Activated CD4-positive, alpha-beta T cell treated with anti-CD3 and anti-CD28 coated beads, Interleukin-2, amount 50 U/mL, for 4 hours (primary cell): ENCODE results near the gene POLDIP2.
A peak's percentile ranks its signal among the peaks of the same experiment; 100 is the strongest.

Experiments
- DNase-seq, 2 experiments: peaks; one replicate each; pipeline ENCODE4 v3.0.0-alpha.2; 2020

POLDIP2 gene, protein sequence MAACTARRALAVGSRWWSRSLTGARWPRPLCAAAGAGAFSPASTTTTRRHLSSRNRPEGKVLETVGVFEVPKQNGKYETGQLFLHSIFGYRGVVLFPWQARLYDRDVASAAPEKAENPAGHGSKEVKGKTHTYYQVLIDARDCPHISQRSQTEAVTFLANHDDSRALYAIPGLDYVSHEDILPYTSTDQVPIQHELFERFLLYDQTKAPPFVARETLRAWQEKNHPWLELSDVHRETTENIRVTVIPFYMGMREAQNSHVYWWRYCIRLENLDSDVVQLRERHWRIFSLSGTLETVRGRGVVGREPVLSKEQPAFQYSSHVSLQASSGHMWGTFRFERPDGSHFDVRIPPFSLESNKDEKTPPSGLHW

DNA sequence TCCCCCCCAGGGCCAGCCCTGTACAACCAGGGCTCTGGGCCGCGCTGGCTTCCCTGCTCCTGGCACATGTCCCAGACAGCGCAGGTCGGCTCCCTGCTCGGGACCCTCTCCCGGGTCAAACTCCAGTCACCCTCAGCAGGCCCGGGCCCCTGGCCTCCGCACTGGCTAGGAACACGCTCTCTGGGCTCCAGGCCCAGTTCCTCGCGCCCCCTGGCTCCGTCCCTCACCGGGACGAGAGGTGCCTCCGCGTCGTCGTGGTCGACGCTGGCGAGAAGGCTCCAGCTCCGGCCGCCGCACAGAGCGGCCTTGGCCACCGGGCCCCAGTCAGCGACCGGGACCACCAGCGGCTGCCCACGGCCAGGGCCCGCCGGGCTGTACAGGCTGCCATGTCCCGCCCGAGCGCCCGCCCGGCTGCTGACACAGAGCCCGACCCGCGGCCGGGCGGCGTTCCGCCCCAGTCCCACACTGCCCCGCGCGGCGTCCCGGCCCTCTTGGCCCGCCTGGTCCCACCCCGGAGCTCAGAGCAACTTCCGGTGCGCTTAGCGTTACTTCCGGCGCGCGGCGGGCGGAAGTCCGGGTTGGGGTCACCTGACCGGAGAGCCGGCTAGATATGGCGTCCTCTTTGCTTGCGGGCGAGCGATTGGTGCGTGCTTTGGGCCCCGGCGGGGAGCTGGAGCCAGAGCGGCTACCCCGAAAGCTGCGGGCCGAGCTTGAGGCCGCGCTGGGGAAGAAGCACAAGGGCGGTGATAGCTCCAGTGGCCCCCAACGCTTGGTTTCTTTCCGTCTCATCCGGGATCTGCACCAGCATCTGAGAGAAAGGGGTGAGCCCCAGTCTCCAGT is at the start of gene POLDIP2:
Gene POLDIP2 (minus strand): TSS at position 467 of the 840 bp plus-strand sequence. CDS start 79 bp downstream, at position 388.
- DNase-seq = peak; percentile 92 to 94

DNA sequence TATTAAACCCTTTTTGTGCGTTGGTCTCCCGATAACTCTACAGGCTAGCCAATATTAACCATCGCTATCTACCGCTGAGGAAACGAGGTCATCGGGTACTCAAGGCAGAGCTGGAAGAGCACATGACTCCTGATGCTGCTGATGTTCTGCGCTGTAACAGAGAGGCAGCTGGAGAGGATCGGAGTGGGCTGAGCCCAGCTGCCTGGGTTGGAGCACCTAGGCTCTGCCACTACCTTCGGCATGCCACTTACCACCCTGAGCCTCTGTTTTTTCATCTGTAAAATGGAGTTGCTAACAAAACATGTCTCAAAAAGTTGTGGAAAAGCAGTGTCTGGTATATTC is 49.1 kb upstream of the POLDIP2 start:
- no peak for DNase-seq

DNA sequence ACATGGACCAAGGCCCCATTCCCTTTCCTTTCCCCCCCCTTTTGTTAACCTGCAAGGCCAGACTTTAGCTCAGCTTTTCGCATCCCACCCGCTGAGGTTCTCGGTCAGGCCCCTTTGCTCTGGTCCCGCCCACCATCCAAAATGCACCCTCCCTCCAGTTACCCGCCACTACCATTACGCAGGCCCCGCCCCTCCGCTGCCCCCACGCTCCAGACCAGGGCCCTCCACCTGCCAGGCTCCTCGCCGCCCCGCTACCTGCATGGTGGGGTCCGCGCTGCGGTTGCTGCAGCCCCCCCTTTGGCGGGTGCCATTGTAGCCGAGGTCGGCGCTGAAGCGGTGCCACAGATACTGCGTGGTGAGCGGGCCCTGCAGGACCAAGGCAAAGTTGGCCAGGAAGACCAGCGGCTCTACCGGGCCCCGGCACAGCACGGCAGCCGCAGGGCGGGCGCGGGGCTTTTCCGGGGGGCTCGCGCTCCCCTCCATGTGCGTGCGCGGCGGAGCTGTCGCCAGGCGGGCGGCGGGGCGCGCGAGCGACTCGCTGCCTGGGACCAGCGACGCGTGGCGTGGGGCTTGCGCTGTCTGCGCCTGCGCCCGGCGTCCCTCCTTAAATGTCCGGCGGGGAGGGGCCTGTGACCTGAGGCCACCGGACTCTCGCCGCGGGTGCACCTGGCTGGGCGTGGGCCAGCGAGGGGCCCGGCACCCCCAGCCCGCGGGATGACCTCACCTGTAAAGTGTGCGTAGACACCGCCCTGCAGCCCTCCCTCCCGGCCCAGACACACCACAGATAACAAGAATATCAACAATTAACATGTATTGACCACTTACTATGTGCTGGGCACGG is 48.5 kb upstream of the POLDIP2 start, which contains the start of gene SLC46A1:
Gene SLC46A1 (minus strand): TSS at position 581 of the 841 bp plus-strand sequence. CDS start 98 bp downstream, at position 483.
- peak; percentile 31 to 36 for DNase-seq

DNA sequence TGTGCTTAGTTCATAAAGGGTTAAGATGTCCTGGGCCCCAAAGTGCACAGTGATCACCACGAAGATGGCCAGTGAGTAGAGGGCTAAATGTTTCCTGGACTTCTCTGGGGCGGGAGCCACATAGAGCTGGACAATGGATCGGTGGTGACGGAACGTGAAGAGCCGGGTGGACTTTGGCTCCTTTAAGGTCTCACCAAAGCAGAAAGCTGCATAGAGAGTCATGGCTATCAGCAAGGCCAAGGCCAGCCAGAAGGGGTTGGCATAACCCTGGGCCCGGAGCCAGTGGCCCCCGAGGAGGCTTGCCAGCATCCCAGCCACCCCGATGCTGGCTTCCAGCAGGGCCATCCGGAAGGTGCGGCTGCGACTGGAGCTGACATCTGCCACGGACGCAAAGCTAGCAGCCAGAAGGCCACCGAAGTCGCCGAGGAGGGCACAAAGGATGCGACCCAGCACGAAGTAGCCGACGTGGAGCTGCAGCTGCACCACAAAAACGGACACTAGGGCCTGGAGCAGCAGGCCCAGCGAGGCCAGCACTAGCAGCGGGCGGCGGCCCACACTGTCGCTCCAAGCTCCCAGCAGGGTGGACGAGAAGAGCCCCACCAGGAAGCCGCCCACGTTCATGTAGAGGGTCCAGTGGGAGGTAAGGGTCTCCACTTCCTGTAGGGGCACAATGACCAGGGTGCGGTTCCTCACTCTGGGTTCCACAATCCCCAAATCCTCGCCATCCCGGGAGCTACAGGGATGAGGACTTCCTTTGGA is 47.7 kb upstream of the POLDIP2 start:
- no peak for DNase-seq

DNA sequence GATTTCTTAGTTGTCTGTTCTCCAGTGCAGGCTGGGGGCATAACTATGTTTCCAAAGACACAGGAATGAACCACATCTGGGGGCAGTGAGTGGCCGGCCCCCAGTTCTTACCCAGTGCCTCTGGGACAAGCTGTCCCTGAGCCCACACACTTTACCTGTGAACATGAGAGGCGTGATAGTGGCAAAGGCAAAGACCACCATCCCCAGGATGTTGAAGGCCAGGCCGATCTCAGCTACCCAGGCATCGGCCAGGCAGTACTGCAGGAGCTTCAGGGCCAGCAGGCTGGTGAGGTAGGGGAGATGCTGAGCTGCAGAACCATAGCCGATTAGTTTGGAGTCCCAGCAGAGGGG is 47.1 kb upstream of the POLDIP2 start:
- no peak for DNase-seq

DNA sequence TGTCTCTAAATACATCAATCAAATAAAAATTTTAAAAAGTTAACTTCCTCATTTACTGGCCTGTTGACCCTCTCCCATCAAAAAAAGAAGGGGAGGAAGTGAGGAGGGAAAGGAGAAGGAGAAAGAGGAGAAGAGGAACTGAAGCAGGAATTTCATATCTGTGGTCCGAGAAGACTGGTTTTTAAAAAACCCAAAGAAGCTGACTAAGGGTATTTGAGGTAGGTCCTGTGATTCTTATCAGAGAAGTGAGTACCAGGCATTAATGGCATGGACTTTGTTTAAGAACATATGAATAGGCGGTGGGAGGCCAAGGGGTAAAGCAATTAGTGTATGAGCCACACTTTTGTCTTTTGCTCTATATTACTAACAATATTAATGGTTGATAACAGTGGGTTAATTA is 46.7 kb upstream of the POLDIP2 start:
- no peak for DNase-seq

DNA sequence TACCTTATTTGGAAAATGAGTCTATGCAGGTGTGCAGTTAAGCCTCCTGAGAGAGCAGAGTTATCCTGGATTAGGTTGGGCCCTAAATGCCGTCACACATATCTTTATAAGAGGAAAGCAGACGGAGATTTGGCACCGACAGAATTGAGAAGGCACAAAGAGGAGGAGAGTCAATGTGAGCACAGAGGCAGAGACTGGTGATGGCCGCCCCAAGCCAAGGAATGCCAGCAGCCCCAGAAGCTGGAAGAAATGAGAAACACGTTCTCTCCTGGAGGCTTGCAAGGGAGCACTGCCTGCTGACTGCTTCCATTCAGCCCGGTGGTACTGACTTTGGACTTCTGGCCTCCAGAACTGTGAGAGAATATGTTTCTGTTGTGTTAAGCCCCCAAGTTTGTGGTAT is 45.5 kb upstream of the POLDIP2 start:
- DNase-seq = no peak

DNA sequence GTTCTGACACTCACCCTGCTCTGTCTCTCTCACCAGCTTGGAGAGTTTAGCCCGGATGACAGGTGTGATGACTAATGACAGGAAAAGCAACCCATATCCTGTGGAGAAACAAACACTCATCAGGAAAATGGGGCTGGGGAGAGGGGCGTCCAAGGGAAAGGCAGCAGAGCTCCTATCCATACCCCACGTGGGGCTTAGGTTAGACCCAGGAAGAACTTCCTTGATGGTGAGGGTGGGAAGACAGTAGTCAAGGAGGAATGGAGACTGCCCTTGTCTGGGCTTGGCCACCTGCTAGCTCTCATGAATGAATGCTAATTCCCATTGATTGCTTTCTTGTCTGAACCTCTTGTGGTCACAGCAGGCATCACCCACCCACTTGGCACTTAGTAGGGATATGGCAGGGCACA is 44.9 kb upstream of the POLDIP2 start:
- DNase-seq = no peak

DNA sequence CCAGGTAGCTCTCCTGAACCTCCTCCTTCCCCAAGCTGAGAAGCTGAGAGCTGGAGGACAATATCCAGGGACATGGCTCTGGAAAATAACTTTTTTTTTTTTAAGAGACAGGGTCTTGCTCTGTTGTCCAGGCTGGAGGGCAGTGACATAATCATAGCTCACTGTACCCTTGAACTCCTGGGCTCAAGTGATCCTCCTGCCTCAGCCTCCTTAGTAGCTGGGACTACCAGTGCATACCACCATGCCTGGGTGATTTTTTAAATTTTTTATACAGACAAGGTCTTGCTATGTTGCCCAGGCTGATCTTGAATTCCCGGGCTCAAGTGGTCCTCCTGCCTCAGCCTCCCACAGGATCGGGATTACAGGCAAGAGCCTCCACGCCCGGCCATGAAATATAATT is 42.5 kb upstream of the POLDIP2 start:
- no peak for DNase-seq

DNA sequence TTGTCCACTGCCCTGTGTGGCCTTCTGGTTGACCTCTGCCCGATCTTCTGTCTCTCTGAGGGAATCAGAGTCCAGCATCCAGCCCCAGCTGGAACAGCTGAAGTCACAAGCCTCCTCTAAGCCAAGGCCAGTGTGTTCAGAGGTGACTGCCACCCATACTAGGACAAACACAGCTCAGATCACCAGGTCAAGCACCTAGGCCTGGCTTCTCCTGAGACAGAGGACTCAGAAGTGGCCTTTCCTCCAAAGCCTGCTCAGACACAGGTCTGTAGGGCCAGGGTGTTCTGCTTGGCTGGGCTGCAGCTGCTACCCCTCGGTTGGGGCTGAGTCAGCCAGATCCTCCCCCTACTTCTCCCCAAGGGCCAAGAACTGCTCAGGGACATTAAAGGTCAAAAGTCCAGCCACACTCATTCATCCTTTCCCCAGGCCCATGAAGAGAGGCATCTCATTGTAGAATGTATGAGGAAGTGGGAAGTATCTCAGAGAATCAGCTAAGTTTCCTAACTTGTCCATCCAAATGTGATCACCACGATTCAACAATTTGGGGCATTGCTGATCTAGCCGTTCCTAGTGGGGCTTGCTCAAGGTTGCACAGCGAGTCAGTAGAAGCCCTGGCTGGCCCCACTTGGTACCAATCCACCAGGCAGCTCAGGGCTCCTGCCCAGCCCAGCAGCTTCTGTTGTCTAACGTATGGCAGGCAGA is 41.1 kb upstream of the POLDIP2 start:
- no peak for DNase-seq

DNA sequence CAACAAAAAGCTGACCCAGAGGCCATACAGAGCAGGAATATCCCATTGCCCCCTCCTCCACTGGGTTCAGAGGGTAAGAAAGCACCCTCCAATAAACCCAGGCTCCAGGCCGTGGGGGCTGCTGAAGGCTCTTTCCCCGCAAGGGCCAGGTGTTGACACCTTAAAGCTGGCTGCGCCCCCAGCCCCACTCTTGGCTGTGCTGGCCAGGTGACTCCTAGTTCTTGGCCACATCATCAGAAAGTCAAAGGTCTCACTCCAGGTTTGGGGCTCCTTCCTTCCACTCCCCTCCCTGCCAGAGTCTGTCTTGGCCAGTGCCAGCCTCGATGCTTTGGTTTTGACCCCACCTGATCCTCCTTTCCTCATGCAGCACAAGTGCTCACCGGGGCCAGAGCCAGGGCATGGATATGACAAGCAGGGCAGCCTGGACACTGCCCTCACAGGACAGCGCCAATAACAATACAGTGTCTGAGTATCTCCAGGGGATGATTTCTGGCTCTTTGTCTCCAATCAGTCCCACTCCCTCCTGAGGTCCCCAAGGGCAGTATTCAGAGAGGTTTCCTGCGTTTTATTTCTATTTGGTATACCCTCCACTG is 40.5 kb upstream of the POLDIP2 start:
- no peak for DNase-seq

DNA sequence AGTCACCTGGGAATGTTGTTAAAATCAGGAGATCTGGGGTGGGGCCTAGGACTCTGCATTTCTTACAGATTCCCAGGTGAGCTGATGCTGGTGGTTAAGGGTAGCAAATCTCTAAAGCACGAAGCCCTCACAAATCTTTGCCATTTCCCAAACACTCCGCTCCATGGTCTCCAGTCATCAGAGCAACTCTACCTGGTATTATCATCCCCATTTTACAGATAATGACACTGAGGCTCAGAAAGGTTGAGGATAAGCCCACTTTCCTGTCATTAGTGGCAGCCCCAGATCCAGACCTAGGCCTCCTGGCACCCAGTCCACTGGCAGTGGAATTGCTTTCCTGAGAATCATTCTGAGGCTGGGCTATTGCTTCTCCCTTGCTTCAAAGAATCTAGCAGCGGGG is 39.9 kb upstream of the POLDIP2 start:
- no peak for DNase-seq

DNA sequence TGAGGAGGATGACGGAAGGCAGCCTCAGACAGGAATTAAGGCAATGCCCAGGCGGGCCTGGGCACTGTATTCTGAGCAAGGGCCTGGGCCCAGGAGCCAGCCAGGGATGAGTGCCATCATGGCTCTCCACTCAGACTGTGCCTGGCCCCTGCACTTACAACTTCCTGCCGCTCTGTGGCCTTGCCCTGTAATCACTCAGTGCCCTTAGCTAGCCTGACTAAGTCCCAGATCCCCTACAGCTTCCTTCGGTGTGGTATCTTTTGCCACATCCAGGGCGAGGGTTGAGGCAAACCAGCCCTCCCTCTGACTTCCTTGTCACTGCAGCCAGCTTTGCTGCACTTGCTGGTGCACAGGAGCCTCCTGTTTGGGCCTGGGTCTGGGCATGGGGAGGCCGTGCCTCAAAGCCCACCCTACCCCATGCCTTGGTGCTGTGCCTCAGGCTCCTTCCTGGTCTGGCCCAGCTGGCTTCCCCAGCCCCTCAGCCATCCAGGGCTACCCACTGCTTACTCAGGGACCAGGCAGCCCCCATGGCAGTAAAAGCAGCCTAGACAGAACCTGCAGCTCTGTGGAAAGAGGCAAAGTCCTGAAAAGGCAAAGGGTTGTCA is 39.4 kb upstream of the POLDIP2 start:
- no peak for DNase-seq

DNA sequence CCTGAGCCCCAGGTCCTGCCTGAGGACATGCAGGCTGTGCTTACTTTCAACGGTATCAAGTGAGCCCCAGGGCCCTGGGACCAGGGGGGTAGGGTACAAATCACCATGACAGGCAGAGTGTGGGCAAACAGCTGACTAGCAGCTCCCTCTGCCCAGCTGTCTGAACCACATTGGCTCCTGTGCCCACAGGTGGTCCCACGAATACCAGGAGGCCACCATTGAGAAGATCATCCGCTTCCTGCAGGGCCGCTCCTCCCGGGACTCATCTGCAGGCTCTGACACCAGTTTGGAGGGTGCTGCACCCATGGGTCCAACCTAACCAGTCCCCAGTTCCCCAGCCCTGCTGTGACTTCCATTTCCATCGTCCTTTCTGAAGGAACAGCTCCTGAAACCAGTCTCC is 38.6 kb upstream of the POLDIP2 start:
- no peak for DNase-seq

DNA sequence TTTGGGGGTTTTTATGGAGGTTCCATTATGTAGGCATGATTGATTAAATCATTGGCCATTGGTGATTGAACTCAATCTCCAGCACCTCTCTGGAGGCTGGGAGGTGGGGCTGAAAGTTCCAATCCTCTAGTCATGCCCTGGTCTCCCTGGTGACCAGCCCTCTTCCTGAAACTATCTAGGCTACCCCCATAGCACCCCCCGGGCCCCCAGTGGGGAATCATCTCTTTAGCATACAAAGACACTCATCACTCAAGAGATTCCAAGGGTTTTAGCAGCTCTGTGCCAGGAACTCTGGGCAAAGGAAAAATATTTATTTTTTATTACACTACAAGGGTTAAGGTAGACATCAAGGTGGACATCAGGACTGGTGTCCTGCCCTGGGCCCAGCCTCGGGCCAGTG is 38.1 kb upstream of the POLDIP2 start:
- DNase-seq = no peak

DNA sequence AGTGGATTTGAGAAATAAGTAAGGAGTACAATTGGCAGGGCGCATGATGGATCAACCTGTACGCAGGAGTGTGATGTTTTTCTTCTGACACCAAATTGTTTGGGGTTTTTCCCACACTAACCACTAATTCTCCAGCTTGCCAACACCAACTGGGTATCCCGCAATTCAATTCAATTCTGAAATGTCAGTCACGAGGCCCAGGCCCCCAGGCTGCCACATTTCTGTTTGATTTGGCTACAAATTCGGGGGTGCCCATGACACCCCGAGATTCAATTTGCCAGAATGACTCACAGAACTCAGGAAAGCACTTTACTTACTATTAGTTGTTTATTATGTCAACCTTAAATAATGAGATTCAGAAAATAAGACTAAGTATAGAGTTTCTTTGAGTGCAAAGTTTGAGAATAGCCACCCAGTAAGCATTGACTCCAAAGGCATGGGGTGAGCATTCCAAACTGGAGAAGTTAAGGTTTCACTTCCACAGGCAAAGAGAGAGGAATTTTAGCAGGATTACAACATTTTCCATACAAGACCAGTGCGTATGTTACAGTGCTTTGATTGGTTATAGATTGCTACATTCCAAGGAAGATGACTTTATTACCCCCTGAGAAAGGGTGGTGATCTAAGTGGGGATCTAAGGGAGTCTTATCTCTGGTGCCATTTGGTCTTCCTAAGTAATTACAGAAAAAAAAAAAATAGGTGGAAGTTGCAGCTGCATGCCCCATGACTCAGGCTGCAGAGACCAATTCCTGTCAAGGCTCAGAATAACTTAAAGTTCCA is 37.2 kb upstream of the POLDIP2 start:
- no peak for DNase-seq

DNA sequence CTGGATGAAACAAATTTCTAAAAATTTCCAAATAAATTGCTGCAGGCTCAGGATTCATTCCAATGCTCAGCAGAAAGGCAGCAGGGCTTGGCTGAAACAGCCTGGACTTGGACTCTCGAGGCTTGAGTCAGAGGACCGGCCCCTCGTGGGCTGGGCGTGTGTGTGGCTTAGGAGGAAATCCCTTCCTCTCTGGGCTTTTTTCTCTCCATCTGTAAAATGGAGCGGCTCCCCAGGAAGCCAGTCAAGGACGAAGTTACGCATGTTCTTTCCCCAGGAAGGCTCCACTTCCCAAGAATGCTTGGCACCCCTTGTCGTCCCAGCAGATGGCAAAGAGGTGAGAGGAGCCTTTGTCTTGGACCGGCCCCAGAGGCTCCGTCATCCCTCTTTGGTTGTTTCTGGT is 35.2 kb upstream of the POLDIP2 start:
- DNase-seq = no peak

DNA sequence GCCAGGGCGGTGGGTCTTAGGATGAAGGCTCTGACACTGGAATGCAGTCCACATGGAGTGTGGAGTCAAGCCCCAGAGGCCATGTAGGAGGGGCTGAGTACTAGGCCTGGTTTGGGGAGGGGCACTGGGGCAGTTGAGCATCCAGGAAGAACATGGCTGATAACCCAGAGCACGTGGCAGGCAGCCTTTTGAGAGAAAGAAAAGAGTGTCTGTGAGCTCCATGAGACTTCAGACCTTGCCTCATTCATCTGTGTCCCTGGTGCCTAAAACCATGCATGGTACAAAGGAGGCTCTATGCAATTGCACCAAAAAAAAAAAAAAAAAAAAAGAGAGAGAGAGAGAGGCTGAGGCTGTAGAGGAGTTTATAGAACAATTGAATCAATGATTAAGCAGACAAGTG is 34.1 kb upstream of the POLDIP2 start:
- DNase-seq = no peak

DNA sequence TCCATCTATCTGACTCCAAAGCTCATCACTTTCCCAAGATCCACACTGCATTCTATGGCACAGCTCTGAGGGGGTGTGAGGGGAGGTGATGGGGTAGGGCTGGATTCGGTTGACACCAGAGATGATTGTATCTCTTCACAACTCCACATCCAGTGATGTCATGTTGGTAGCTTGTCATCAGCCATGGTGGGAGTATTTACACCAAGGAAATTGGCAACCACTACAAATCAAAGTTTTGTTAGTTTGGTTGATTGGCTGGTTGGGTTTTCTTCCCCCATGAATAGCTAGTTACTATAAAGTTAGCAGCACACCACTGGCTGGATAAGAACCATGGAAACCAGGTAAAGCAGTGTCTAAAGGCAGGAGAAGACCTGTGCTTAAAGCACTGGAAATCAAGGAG is 33.7 kb upstream of the POLDIP2 start:
- DNase-seq = no peak

DNA sequence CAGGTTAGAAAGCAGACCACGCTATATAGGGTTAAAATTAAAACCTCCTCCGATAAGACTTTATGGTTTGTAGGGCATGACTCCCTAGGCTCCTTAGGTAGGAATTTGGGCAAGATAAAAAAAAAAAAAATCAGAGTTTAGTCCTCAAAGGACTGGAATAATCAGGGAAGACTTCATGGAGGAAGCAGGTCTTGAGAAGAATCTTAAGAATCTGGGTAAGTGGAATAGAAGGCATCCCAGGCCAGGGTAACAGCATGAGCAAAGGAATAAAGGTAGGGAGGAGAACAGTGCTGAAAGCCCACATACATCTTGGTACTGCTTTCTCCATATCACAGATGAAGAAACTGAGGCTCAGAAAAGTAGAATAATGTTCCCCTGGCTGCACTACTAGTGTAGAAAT is 33.2 kb upstream of the POLDIP2 start:
- DNase-seq = no peak
